ENCODE measurements around the gene TNFSF15. TPM values are rescaled to one million over a fixed set of nuclear protein-coding genes. Genes with fewer than 3 reads are reported as not detected.

Gene TNFSF15
- under 1 TPM; 0.47 to 0.50 TPM for total RNA-seq

- peak within 1 kb of the TSS; percentile 43 for H3K4me3 Mint-ChIP-seq
- POLR2A ChIA-PET: interaction anchor here (0.7 kb wide), 1 partner anchor 152 kb away, joined by 4 read pairs; no protein-coding TSS in a partner anchor
Observed at GRCh38 chr9:114805670-114806525, at the start of gene TNFSF15. TNFSF15 (minus strand) TSS chr9:114806039; CDS start chr9:114806012, 27 bp downstream.

GRCh38 chr9:114855488-114855887, 49.6 kb upstream of the TNFSF15 start:
- no peak overlapping the region for H3K27ac Mint-ChIP-seq
- no peak overlapping the region for H3K4me3 Mint-ChIP-seq
- intact Hi-C loops (cut with DNase I, micrococcal nuclease): no loop called here
- CTCF ChIA-PET: interaction anchor here (0.7 to 1.5 kb wide), 4 partner anchors 16 to 177 kb away, joined by 3 read pairs; no protein-coding TSS in a partner anchor
- DNase-seq: no peak
- POLR2A ChIA-PET: no interaction called here
- peaks cover 3% of the 10 kb centered on the region for H3K27me3 Mint-ChIP-seq
- peaks cover 5% of the 10 kb centered on the region for H3K36me3 Mint-ChIP-seq (ENCODE audit: low read depth)
- no peak for ATAC-seq
- H3K4me1 Mint-ChIP-seq: peaks cover 18% of the 10 kb centered on the region
- H3K9me3 Mint-ChIP-seq (ENCODE audit: low read depth): peaks cover 9% of the 10 kb centered on the region

More at GRCh38 chr9:114805670-114806525, at the start of gene TNFSF15:
- Mint-ChIP-seq H3K4me1 (peaks cover 25% of the 10 kb centered on the region), H3K27me3 (peaks cover 3% of the 10 kb centered on the region), H3K9me3 (ENCODE audit: low read depth) (no peaks in the 10 kb centered on the region), H3K27ac (peak within 1 kb of the TSS; percentile 68), H3K36me3 (ENCODE audit: low read depth) (no peaks in the 10 kb centered on the region)
- DNase-seq: peak; percentile 64
- intact Hi-C loops (cut with DNase I, micrococcal nuclease): loop anchor here (1.0 to 5.0 kb wide), 3 partner anchors 86 to 206 kb away; partner anchors contain the start of gene TEX48 (in 1 of the 2)
- CTCF ChIA-PET: interaction anchor here (0.6 to 1.1 kb wide), 6 partner anchors 73 to 585 kb away, joined by 3 to 5 read pairs (median 3); no protein-coding TSS in a partner anchor
- peak; percentile 85 for ATAC-seq

GRCh38 chr9:114854736-114855355, 49.0 kb upstream of the TNFSF15 start:
- Mint-ChIP-seq H3K27me3 (peaks cover 3% of the 10 kb centered on the region), H3K4me3 (no peak overlapping the region), H3K36me3 (ENCODE audit: low read depth) (peaks cover 5% of the 10 kb centered on the region), H3K27ac (no peak overlapping the region), H3K4me1 (peaks cover 18% of the 10 kb centered on the region), H3K9me3 (ENCODE audit: low read depth) (peaks cover 9% of the 10 kb centered on the region)
- intact Hi-C loops (cut with DNase I, micrococcal nuclease): no loop called here
- ChIA-PET CTCF (interaction anchor here (0.6 to 1.5 kb wide), 5 partner anchors 11 to 402 kb away, joined by 3 to 4 read pairs (median 3); no protein-coding TSS in a partner anchor), POLR2A (no interaction called here)
- DNase-seq (no peak), ATAC-seq (no peak)

- no peaks in the 10 kb centered on the region for H3K27me3 Mint-ChIP-seq
- DNase-seq (no peak), ATAC-seq (no peak)
- no peak overlapping the region for H3K4me3 Mint-ChIP-seq
- H3K27ac Mint-ChIP-seq: peak overlapping the region; percentile 5
- intact Hi-C loops (cut with DNase I, micrococcal nuclease): no loop called here
- peaks cover 5% of the 10 kb centered on the region for H3K36me3 Mint-ChIP-seq (ENCODE audit: low read depth)
- ChIA-PET CTCF (interaction anchor here (0.6 to 1.1 kb wide), 4 partner anchors 11 to 388 kb away, joined by 3 to 4 read pairs (median 3); no protein-coding TSS in a partner anchor), POLR2A (no interaction called here)
- peaks cover 26% of the 10 kb centered on the region for H3K4me1 Mint-ChIP-seq
- peaks cover 3% of the 10 kb centered on the region for H3K9me3 Mint-ChIP-seq (ENCODE audit: low read depth)
Observed at GRCh38 chr9:114853071-114853855, 47.4 kb upstream of the TNFSF15 start.

- ATAC-seq (no peak), DNase-seq (no peak)
- CTCF ChIA-PET: interaction anchor here (0.7 to 1.1 kb wide), 2 partner anchors 15 to 51 kb away, joined by 3 to 4 read pairs; no protein-coding TSS in a partner anchor
- peaks cover 5% of the 10 kb centered on the region for H3K36me3 Mint-ChIP-seq (ENCODE audit: low read depth)
- no peak overlapping the region for H3K27ac Mint-ChIP-seq
- H3K4me3 Mint-ChIP-seq: no peak overlapping the region
- no peaks in the 10 kb centered on the region for H3K9me3 Mint-ChIP-seq (ENCODE audit: low read depth)
- peaks cover 26% of the 10 kb centered on the region for H3K4me1 Mint-ChIP-seq
- no peaks in the 10 kb centered on the region for H3K27me3 Mint-ChIP-seq
- POLR2A ChIA-PET: no interaction called here
- intact Hi-C loops (cut with DNase I, micrococcal nuclease): no loop called here
Observed at GRCh38 chr9:114852050-114852594, 46.3 kb upstream of the TNFSF15 start.

GRCh38 chr9:114851306-114851705, 45.5 kb upstream of the TNFSF15 start:
- ChIA-PET POLR2A (no interaction called here), CTCF (interaction anchor here (0.7 kb wide), 1 partner anchor 50 kb away, joined by 3 read pairs; no protein-coding TSS in a partner anchor)
- DNase-seq: no peak
- peaks cover 3% of the 10 kb centered on the region for H3K36me3 Mint-ChIP-seq (ENCODE audit: low read depth)
- no peaks in the 10 kb centered on the region for H3K27me3 Mint-ChIP-seq
- peak overlapping the region; percentile 61 for H3K27ac Mint-ChIP-seq
- ATAC-seq: peak; percentile 9
- H3K4me3 Mint-ChIP-seq: no peak overlapping the region
- intact Hi-C loops (cut with DNase I, micrococcal nuclease): loop anchor here in 1 of 2 experiments (2.0 kb wide), 1 partner anchor 41 kb away; no protein-coding TSS in a partner anchor
- no peaks in the 10 kb centered on the region for H3K9me3 Mint-ChIP-seq (ENCODE audit: low read depth)
- peaks cover 26% of the 10 kb centered on the region for H3K4me1 Mint-ChIP-seq

- Mint-ChIP-seq H3K27me3 (no peaks in the 10 kb centered on the region), H3K27ac (peak overlapping the region; percentile 61), H3K9me3 (ENCODE audit: low read depth) (no peaks in the 10 kb centered on the region), H3K4me1 (peaks cover 26% of the 10 kb centered on the region), H3K36me3 (ENCODE audit: low read depth) (peaks cover 3% of the 10 kb centered on the region), H3K4me3 (no peak overlapping the region)
- DNase-seq: peak; percentile 52
- intact Hi-C loops (cut with DNase I, micrococcal nuclease): loop anchor here in 1 of 2 experiments (2.0 kb wide), 1 partner anchor 42 kb away; no protein-coding TSS in a partner anchor
- ChIA-PET POLR2A (no interaction called here), CTCF (no interaction called here)
- ATAC-seq: peak; percentile 80
Observed at GRCh38 chr9:114850871-114851270, 45.0 kb upstream of the TNFSF15 start.

- CTCF ChIA-PET: no interaction called here
Observed at GRCh38 chr9:114849450-114849849, 43.6 kb upstream of the TNFSF15 start.

GRCh38 chr9:114847492-114848417, 41.9 kb upstream of the TNFSF15 start:
- ChIA-PET POLR2A (no interaction called here), CTCF (interaction anchor here (2.4 kb wide), 1 partner anchor 28 kb away, joined by 5 read pairs; no protein-coding TSS in a partner anchor)
- Mint-ChIP-seq H3K27ac (no peak overlapping the region), H3K4me1 (peaks cover 26% of the 10 kb centered on the region), H3K27me3 (no peaks in the 10 kb centered on the region), H3K9me3 (ENCODE audit: low read depth) (no peaks in the 10 kb centered on the region), H3K4me3 (no peak overlapping the region), H3K36me3 (ENCODE audit: low read depth) (peaks cover 2% of the 10 kb centered on the region)
- DNase-seq (no peak), ATAC-seq (peak; percentile 23)
- intact Hi-C loops (cut with DNase I, micrococcal nuclease): no loop called here

More at GRCh38 chr9:114849450-114849849, 43.6 kb upstream of the TNFSF15 start:
- ATAC-seq (no peak), DNase-seq (no peak)
- Mint-ChIP-seq H3K4me3 (no peak overlapping the region), H3K27me3 (no peaks in the 10 kb centered on the region), H3K36me3 (ENCODE audit: low read depth) (peaks cover 3% of the 10 kb centered on the region), H3K27ac (peak overlapping the region; percentile 35), H3K9me3 (ENCODE audit: low read depth) (no peaks in the 10 kb centered on the region), H3K4me1 (peaks cover 26% of the 10 kb centered on the region)
- intact Hi-C loops (cut with DNase I, micrococcal nuclease): no loop called here
- POLR2A ChIA-PET: no interaction called here

GRCh38 chr9:114845373-114845772, 39.5 kb upstream of the TNFSF15 start:
- DNase-seq (no peak), ATAC-seq (no peak)
- peaks cover 13% of the 10 kb centered on the region for H3K4me1 Mint-ChIP-seq
- POLR2A ChIA-PET: no interaction called here
- CTCF ChIA-PET: interaction anchor here (0.6 kb wide), 2 partner anchors 109 to 1522 kb away, joined by 3 read pairs; no protein-coding TSS in a partner anchor
- intact Hi-C loops (cut with DNase I, micrococcal nuclease): no loop called here
- H3K4me3 Mint-ChIP-seq: no peak overlapping the region
- H3K9me3 Mint-ChIP-seq (ENCODE audit: low read depth): no peaks in the 10 kb centered on the region
- no peak overlapping the region for H3K27ac Mint-ChIP-seq
- no peaks in the 10 kb centered on the region for H3K36me3 Mint-ChIP-seq (ENCODE audit: low read depth)
- no peaks in the 10 kb centered on the region for H3K27me3 Mint-ChIP-seq

All from activated CD4-positive, alpha-beta T cell treated with anti-CD3 and anti-CD28 coated beads for 36 hours (primary cell).